ENCODE data around the gene DEGS1. TPM values are rescaled to one million over a fixed set of nuclear protein-coding genes. Genes with fewer than 3 reads are reported as not detected.
A peak's percentile ranks its signal among the peaks of the same experiment; 100 is the strongest.

DEGS1 gene
- total and polyA plus RNA-seq, 2 donors, result 44.1 to 64.1 TPM

DNA sequence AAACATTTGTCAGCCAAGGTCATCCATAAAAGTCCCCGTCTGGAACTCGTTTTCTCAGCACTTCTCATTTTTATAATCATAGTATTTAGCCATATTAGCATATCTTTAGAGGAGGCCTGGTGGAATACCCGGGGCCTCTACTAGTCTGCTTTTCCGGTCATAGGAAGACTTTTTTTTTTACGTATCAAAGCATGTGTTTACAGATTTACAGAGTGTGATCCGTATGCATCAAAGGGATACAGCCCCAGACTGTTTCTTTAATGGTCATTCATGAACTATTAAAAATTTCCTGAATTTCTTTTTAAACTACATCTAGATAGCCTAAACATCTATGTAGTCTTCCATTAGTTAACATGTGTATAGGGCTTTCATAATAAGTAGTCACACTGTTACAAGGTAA is 23.5 kb upstream of the DEGS1 start:
- Histone ChIP-seq H3K36me3 (ENCODE audit: control insufficient read depth in 2 of 2, insufficient read depth in 2 of 2, low read length in 1 of 2) (peaks cover 12 to 35% of the 10 kb centered on the region in 2 donors), H3K27me3 (ENCODE audit: control insufficient read depth in 2 of 2, insufficient read depth in 1 of 2, low read length in 1 of 2) (no peaks in the 10 kb centered on the region), H3K4me1 (ENCODE audit: control insufficient read depth in 2 of 2, insufficient read depth in 2 of 2, low read length in 2 of 2) (no peaks in the 10 kb centered on the region), H3K4me3 (ENCODE audit: low read length in 2 of 2) (no peak overlapping the region), H3K9me3 (ENCODE audit: control insufficient read depth in 2 of 2, insufficient read depth in 1 of 2, low read length in 1 of 2) (no peaks in the 10 kb centered on the region), H3K27ac (ENCODE audit: low read depth in 1 of 2, low read length in 1 of 2) (no peak overlapping the region)
- no peak for DNase-seq (ENCODE audit: low read depth in 6 of 9, low spot score in 9 of 9)
- 82% methylated on average over 6 of the region's 6 CpGs for WGBS

DNA sequence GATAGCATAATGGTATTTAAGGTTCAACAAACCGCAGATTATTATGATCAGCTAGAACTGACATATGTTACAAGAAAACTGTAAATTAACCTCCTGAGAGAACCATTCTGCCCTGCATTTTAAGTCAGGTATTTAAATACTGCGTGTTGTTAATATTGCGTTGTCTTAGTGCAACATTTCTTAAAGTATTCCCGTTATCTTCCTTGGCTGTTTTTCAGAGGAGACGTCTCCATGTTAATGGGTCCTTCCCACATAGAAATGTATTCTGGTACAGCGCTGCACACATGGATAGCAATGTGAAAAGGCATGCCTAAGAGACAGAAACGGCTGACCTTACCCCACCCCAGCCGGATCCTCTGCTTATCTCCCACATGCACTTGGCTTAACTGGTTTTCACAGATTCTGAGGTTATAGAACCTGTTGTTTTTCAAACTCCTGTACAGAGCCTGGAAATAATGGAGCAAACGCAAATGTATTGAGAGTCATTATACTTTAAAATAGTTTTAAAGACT is 22.8 kb upstream of the DEGS1 start:
- WGBS, result 98% methylated on average over 9 of the region's 9 CpGs
- Histone ChIP-seq H3K27me3 (ENCODE audit: control insufficient read depth in 2 of 2, insufficient read depth in 1 of 2, low read length in 1 of 2) (no peaks in the 10 kb centered on the region), H3K9me3 (ENCODE audit: control insufficient read depth in 2 of 2, insufficient read depth in 1 of 2, low read length in 1 of 2) (no peaks in the 10 kb centered on the region), H3K27ac (ENCODE audit: low read depth in 1 of 2, low read length in 1 of 2) (no peak overlapping the region), H3K36me3 (ENCODE audit: control insufficient read depth in 2 of 2, insufficient read depth in 2 of 2, low read length in 1 of 2) (peaks cover 12 to 35% of the 10 kb centered on the region in 2 donors), H3K4me3 (ENCODE audit: low read length in 2 of 2) (no peak overlapping the region), H3K4me1 (ENCODE audit: control insufficient read depth in 2 of 2, insufficient read depth in 2 of 2, low read length in 2 of 2) (no peaks in the 10 kb centered on the region)
- no peak for DNase-seq (ENCODE audit: low read depth in 6 of 9, low spot score in 9 of 9)

DNA sequence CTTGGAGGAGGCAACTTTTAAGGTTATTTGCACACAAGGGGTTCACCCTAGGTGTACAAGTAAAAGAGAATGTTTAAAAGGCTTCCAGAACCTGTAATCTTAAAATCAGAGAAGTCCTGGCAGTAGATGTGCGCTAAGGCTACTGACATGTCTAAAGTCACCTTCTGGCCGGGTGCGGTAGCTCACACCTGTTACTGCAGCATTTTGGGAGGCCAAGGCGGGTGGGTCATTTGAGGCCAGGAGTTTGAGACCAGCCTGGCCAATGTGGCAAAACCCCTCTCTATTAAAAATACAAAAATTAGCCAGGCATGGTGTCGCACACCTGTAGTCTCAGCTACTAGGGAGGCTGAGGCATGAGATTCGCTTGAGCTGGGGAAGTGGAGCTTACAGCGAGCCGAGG is 20.3 kb upstream of the DEGS1 start:
- DNase-seq (ENCODE audit: low read depth in 6 of 9, low spot score in 9 of 9), result no peak
- peaks cover 7 to 16% of the 10 kb centered on the region in 2 donors for H3K36me3 ChIP-seq (ENCODE audit: control insufficient read depth in 2 of 2, insufficient read depth in 2 of 2, low read length in 1 of 2)
- H3K9me3 ChIP-seq (ENCODE audit: control insufficient read depth in 2 of 2, insufficient read depth in 1 of 2, low read length in 1 of 2), result no peaks in the 10 kb centered on the region
- no peaks in the 10 kb centered on the region for H3K27me3 ChIP-seq (ENCODE audit: control insufficient read depth in 2 of 2, insufficient read depth in 1 of 2, low read length in 1 of 2)
- H3K4me3 ChIP-seq (ENCODE audit: low read length in 2 of 2), result no peak overlapping the region
- H3K4me1 ChIP-seq (ENCODE audit: control insufficient read depth in 2 of 2, insufficient read depth in 2 of 2, low read length in 2 of 2), result no peaks in the 10 kb centered on the region
- WGBS, result over 99% methylated on average over 8 of the region's 8 CpGs
- H3K27ac ChIP-seq (ENCODE audit: low read depth in 1 of 2, low read length in 1 of 2), result no peak overlapping the region

DNA sequence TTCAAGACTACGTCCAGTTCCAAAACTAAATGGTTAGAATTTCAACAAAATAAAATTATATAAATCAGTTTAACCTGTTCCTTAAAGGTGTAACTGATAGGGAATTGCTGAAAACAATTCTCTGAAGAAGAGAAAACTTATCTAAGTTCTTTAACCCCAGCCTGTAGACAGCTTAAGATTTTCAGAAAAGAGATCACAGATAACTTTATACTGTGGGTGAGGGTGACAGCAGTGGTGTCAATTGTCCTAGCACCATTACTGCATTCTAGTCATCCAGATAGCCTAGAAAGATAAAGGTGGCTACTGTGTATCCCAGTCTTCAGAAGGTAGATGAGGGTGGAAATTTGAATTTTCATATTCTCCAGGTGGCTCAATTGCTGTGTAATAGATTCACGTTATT is 19.7 kb upstream of the DEGS1 start:
- WGBS, result 71% methylated on average over 2 of the region's 2 CpGs
- no peak overlapping the region for H3K4me3 ChIP-seq (ENCODE audit: low read length in 2 of 2)
- no peaks in the 10 kb centered on the region for H3K27me3 ChIP-seq (ENCODE audit: control insufficient read depth in 2 of 2, insufficient read depth in 1 of 2, low read length in 1 of 2)
- H3K36me3 ChIP-seq (ENCODE audit: control insufficient read depth in 2 of 2, insufficient read depth in 2 of 2, low read length in 1 of 2), result peaks cover 5 to 12% of the 10 kb centered on the region in 2 donors
- no peaks in the 10 kb centered on the region for H3K4me1 ChIP-seq (ENCODE audit: control insufficient read depth in 2 of 2, insufficient read depth in 2 of 2, low read length in 2 of 2)
- no peak overlapping the region for H3K27ac ChIP-seq (ENCODE audit: low read depth in 1 of 2, low read length in 1 of 2)
- no peak for DNase-seq (ENCODE audit: low read depth in 6 of 9, low spot score in 9 of 9)
- H3K9me3 ChIP-seq (ENCODE audit: control insufficient read depth in 2 of 2, insufficient read depth in 1 of 2, low read length in 1 of 2), result no peaks in the 10 kb centered on the region

DNA sequence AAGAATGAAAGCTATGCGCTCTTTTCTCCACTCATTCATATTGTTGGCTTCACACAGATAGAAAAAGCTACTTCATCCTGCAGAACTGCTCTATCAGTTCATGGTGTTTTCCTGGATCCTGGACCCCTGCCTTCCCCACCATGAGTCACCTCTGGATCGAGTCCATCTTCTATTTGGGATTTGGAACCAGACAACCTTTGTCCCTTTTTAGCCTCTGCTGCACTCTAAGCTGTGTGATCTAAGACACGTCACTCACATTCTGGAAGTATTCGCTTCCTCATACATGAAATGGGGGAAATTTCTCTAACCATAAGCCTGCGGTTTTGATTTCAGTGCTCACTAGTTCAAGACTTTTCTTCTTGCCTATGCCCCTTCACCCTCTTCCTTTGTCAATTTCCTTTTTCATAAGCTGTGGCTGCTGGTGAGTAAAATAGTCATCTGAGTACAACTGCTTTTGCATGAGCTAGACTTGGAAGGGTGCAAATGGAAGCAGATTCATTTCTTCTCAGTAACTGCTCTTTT is 14.1 kb upstream of the DEGS1 start:
- Histone ChIP-seq H3K9me3 (ENCODE audit: control insufficient read depth in 2 of 2, insufficient read depth in 1 of 2, low read length in 1 of 2) (no peaks in the 10 kb centered on the region), H3K4me1 (ENCODE audit: control insufficient read depth in 2 of 2, insufficient read depth in 2 of 2, low read length in 2 of 2) (peaks cover 12 to 19% of the 10 kb centered on the region in 2 donors), H3K27me3 (ENCODE audit: control insufficient read depth in 2 of 2, insufficient read depth in 1 of 2, low read length in 1 of 2) (no peaks in the 10 kb centered on the region), H3K4me3 (ENCODE audit: low read length in 2 of 2) (no peak overlapping the region), H3K36me3 (ENCODE audit: control insufficient read depth in 2 of 2, insufficient read depth in 2 of 2, low read length in 1 of 2) (no peaks in the 10 kb centered on the region), H3K27ac (ENCODE audit: low read depth in 1 of 2, low read length in 1 of 2) (peak overlapping the region; percentile 19 to 42)
- 22% methylated on average over 5 of the region's 5 CpGs for WGBS
- DNase-seq (ENCODE audit: low read depth in 6 of 9, low spot score in 9 of 9), result peak in 7 of 9 donors; percentile 24 to 80 (median 46)

DNA sequence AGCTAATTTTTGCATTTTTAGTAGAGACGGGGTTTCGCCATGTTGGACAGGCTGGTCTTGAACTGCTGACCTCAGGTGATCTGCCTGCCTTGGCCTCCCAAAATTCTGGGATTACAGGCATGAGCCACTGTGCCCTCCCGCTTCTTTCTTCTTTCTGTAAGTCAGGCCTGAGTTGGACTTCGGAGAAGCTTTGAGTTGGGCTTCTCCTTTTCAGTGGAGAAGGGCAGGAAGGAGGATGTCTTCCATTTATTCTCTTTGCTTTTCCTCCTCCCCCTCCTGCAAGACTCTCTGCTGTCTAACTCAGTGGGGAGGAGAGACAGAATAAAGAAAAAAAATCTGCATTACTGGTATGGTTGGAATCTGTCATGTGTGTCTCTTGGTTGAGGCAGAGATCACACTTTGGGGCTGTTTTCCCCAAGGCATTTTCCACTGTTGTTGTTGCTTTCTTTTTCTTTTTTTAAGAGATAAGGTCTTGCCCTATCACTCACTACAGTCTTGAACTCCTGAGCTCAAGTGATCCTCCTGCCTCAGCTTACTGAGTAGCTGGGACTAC is 13.2 kb upstream of the DEGS1 start:
- Histone ChIP-seq H3K27ac (ENCODE audit: low read depth in 1 of 2, low read length in 1 of 2) (no peak overlapping the region), H3K27me3 (ENCODE audit: control insufficient read depth in 2 of 2, insufficient read depth in 1 of 2, low read length in 1 of 2) (no peaks in the 10 kb centered on the region), H3K4me1 (ENCODE audit: control insufficient read depth in 2 of 2, insufficient read depth in 2 of 2, low read length in 2 of 2) (peaks cover 12 to 19% of the 10 kb centered on the region in 2 donors), H3K9me3 (ENCODE audit: control insufficient read depth in 2 of 2, insufficient read depth in 1 of 2, low read length in 1 of 2) (no peaks in the 10 kb centered on the region), H3K4me3 (ENCODE audit: low read length in 2 of 2) (no peak overlapping the region), H3K36me3 (ENCODE audit: control insufficient read depth in 2 of 2, insufficient read depth in 2 of 2, low read length in 1 of 2) (no peaks in the 10 kb centered on the region)
- no peak for DNase-seq (ENCODE audit: low read depth in 6 of 9, low spot score in 9 of 9)
- WGBS, result 93% methylated on average over 4 of the region's 4 CpGs

- 98% methylated on average over 4 of the region's 4 CpGs for WGBS
- DNase-seq (ENCODE audit: low read depth in 6 of 9, low spot score in 9 of 9), result no peak
- H3K9me3 ChIP-seq (ENCODE audit: control insufficient read depth in 2 of 2, insufficient read depth in 1 of 2, low read length in 1 of 2), result no peaks in the 10 kb centered on the region
- H3K36me3 ChIP-seq (ENCODE audit: control insufficient read depth in 2 of 2, insufficient read depth in 2 of 2, low read length in 1 of 2), result no peaks in the 10 kb centered on the region
- no peak overlapping the region for H3K27ac ChIP-seq (ENCODE audit: low read depth in 1 of 2, low read length in 1 of 2)
- peaks cover 12 to 19% of the 10 kb centered on the region in 2 donors for H3K4me1 ChIP-seq (ENCODE audit: control insufficient read depth in 2 of 2, insufficient read depth in 2 of 2, low read length in 2 of 2)
- H3K27me3 ChIP-seq (ENCODE audit: control insufficient read depth in 2 of 2, insufficient read depth in 1 of 2, low read length in 1 of 2), result no peaks in the 10 kb centered on the region
- no peak overlapping the region for H3K4me3 ChIP-seq (ENCODE audit: low read length in 2 of 2)
Measured at GRCh38 chr1:224170343-224170742, 12.7 kb upstream of the DEGS1 start.

GRCh38 chr1:224170748-224171478 is 12.1 kb upstream of the DEGS1 start:
- H3K4me3 ChIP-seq (ENCODE audit: low read length in 2 of 2), result no peak overlapping the region
- H3K4me1 ChIP-seq (ENCODE audit: control insufficient read depth in 2 of 2, insufficient read depth in 2 of 2, low read length in 2 of 2), result peaks cover 12 to 23% of the 10 kb centered on the region in 2 donors
- no peaks in the 10 kb centered on the region for H3K36me3 ChIP-seq (ENCODE audit: control insufficient read depth in 2 of 2, insufficient read depth in 2 of 2, low read length in 1 of 2)
- H3K27me3 ChIP-seq (ENCODE audit: control insufficient read depth in 2 of 2, insufficient read depth in 1 of 2, low read length in 1 of 2), result peaks cover 0 to 2% of the 10 kb centered on the region in 2 donors
- H3K9me3 ChIP-seq (ENCODE audit: control insufficient read depth in 2 of 2, insufficient read depth in 1 of 2, low read length in 1 of 2), result no peaks in the 10 kb centered on the region
- 87% methylated on average over 9 of the region's 9 CpGs for WGBS
- peak in 2 of 9 donors; percentile 24 to 35 for DNase-seq (ENCODE audit: low read depth in 6 of 9, low spot score in 9 of 9)
- H3K27ac ChIP-seq (ENCODE audit: low read depth in 1 of 2, low read length in 1 of 2), result no peak overlapping the region

- Histone ChIP-seq H3K4me1 (ENCODE audit: control insufficient read depth in 2 of 2, insufficient read depth in 2 of 2, low read length in 2 of 2) (peaks cover 12 to 24% of the 10 kb centered on the region in 2 donors), H3K27ac (ENCODE audit: low read depth in 1 of 2, low read length in 1 of 2) (no peak overlapping the region)
- 95% methylated on average over 3 of the region's 3 CpGs for WGBS
Measured at GRCh38 chr1:224172229-224172628, 10.8 kb upstream of the DEGS1 start.

More at GRCh38 chr1:224172229-224172628, 10.8 kb upstream of the DEGS1 start:
- DNase-seq (ENCODE audit: low read depth in 6 of 9, low spot score in 9 of 9), result no peak
- Histone ChIP-seq H3K27me3 (ENCODE audit: control insufficient read depth in 2 of 2, insufficient read depth in 1 of 2, low read length in 1 of 2) (peaks cover 0 to 2% of the 10 kb centered on the region in 2 donors), H3K9me3 (ENCODE audit: control insufficient read depth in 2 of 2, insufficient read depth in 1 of 2, low read length in 1 of 2) (no peaks in the 10 kb centered on the region), H3K36me3 (ENCODE audit: control insufficient read depth in 2 of 2, insufficient read depth in 2 of 2, low read length in 1 of 2) (no peaks in the 10 kb centered on the region), H3K4me3 (ENCODE audit: low read length in 2 of 2) (no peak overlapping the region)

Data from thymus (tissue), 11 donors.